Epithelial cell of proximal tubule (primary cell): ENCODE measurements around the gene MYMK. TPM values are rescaled to one million over a fixed set of nuclear protein-coding genes. Genes with fewer than 3 reads are reported as not detected.

ENCODE experiments used
- DNase-seq: peaks from one replicate; pipeline ENCODE4 v3.0.0-alpha.2; 2011; ENCODE audit warnings: low read depth
- H3K4me3 ChIP-seq: 2 replicates; pipeline ENCODE4 v1.5.1; 2011; ENCODE audit warnings: low read depth, mild to moderate bottlenecking, low read length
- CTCF ChIP-seq: conservative IDR thresholded peaks from 2 replicates; pipeline ENCODE4 v1.5.1; 2012; ENCODE audit warnings: low read depth, mild to moderate bottlenecking, low read length
- total RNA-seq: library from RNA; depleted of rRNA; stranded (reverse); fragments of >200 nt; gene quantifications from 2 replicates; pipeline ENCODE4 v1.2.3, GENCODE V29; 2015

Gene MYMK
- total RNA-seq, 1 donor from 2014 or later, result not detected

DNA sequence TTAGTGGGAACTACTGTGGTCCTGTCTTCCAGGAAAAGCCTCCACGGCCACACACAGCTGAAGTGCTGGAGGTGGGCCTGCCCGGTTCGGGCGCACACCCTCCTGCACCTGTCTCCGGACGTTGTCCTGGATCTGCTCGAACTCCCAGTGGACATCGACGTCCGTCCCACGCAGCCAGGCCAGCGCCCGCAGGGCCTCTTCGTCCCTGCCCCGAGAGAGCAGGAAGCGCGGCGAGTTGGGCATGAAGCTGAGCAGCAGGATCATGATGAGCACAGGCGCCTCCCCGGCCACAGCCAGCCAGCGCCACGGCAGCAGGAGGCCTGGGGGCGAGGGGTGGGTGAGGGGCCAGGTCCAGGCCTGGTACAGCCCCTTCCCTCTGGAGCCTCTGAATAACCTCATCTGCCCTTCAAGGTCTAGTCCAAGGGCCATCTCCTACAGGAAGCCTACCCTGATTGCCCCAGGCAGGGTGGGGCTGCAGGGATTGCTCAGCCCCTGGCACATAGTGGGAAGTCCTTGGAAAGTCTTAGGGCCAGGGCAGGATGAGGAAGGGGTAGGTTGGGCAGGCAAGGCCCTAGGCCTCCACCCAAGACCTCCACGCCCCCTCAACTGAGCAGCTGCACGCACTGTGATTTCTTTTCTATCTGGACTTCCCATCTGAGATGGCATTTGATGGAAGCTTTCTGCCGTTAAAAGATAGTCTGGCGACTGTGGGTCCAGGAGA, 49.3 kb downstream of the MYMK start:
- no peak for TF ChIP-seq CTCF
- no peak for DNase-seq
- no peak overlapping the region for H3K4me3 ChIP-seq

GRCh38 chr9:133474853-133475252, 49.9 kb downstream of the MYMK start:
- DNase-seq, result no peak
- H3K4me3 ChIP-seq, result no peak overlapping the region
- no peak for TF ChIP-seq CTCF

DNA sequence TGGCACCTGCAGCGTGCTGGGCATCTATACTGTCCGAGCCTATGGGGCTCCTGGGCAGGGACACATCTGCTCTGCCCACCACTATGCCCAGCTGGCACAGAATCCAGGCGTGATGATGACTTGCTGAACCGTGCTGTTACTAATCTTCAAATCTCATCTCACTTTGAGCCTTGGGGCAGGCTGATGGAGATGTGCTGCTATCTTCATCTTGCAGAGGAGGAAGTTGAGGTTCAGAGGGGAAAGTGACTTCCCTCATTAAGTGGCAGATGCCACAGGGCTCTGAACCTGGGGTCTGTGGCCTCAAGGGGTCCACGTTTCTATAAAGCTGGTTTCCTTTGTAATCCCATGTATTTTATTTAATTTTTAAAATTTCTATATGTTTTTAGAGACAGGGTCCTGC, 50.5 kb downstream of the MYMK start:
- no peak for TF ChIP-seq CTCF
- DNase-seq, result no peak
- no peak overlapping the region for H3K4me3 ChIP-seq

DNA sequence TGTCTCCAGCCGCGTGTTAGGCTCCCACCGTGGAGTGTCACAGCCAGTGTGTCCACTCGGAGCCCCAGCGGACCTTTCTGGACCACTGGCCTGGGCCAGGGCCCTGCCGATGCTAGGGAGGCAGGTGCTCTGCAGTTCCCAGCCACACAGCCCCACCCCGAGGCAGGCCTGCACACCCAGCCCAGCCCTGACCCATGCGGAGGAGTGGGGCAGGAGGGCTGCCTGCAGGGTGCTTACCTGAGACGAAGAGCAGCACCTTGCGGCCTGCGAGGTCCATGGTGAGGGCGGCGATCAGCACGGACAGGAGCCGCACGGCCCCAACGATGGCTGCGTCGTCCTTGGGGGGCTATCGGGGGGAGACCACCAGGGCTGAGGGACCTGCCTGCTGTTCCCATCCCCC, 51.0 kb downstream of the MYMK start:
- H3K4me3 ChIP-seq, result no peak overlapping the region
- TF ChIP-seq CTCF, result no peak
- DNase-seq, result no peak

- H3K4me3 ChIP-seq, result no peak overlapping the region
- DNase-seq, result no peak
- TF ChIP-seq CTCF, result no peak
Measured at GRCh38 chr9:133472753-133473378, 51.9 kb downstream of the MYMK start.

- H3K4me3 ChIP-seq, result no peak overlapping the region
- no peak for DNase-seq
- TF ChIP-seq CTCF, result no peak
Measured at GRCh38 chr9:133472277-133472645, 52.5 kb downstream of the MYMK start.
